GM19240 (cell line): Measurements from ENCODE around the gene ABHD16A.

Experiments used
- DNase-seq: peaks from one replicate; pipeline ENCODE4 v3.0.0; 2011; ENCODE audit warnings: low spot score; ENCODE audit not compliant: insufficient read length

Gene ABHD16A

GRCh38 chr6:31642798-31643570 lies 60.1 kb downstream of the ABHD16A start:
- DNase-seq, result no peak

DNA sequence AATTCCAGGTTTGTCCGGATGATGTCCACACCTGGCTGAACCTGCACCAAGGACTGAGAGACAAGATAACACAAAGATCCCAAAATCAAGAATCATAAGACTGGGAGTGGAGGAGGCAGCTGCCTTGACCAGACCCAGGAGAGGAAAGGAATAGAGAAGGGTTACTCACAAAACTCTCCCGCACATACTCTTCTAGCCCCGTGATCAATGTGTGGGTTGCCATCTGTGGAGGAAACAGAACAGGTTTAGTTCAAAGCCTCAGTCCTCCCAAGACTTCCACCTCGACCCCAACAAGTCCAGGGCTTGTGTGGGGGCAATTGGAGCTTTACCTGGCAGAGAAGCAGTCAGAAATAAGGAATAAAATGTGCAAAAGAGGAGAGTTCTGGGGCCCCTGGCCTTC lies 61.8 kb downstream of the ABHD16A start:
- no peak for DNase-seq

DNA sequence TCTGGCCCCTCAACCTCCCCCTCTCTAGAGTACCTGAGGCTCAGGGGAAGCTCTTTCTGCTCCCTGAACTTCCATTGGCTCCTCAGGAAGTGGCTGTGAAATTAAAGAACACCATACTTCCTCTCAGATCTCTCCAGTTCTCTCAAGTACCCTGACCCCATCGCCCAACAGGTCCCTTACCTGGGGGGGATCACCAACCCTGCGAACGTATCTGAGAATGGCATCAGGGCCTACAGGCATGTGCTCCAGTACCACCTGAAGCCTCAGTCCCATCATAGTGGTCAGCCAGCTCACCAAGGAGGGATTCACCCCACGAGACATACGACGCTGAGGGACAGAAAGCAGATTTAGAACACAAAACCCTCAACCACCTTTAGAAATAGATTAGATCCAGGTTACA lies 62.5 kb downstream of the ABHD16A start:
- no peak for DNase-seq

GRCh38 chr6:31639449-31639861 lies 63.7 kb downstream of the ABHD16A start:
- no peak for DNase-seq

GRCh38 chr6:31639043-31639442 lies 64.1 kb downstream of the ABHD16A start:
- DNase-seq, result no peak
